ENCODE measurements around the gene SAMD5.

- no peak for TF ChIP-seq CTCF (IDR thresholded peaks at IDR 0.05; ENCODE audit: insufficient read depth, low read length, poor library complexity, severe bottlenecking)
- no peak for TF ChIP-seq EZH2phosphoT487 (conservative IDR thresholded peaks at IDR 0.05; ENCODE audit: low read length)
Measured at GRCh38 chr6:147544420-147544819, 35.9 kb downstream of the SAMD5 start.
